Prostate gland (tissue), 2 donors: ENCODE measurements around the gene UCN. TPM values are rescaled to one million over a fixed set of nuclear protein-coding genes. Genes with fewer than 3 reads are reported as not detected.

Source experiments
- DNase-seq: peaks from one replicate; pipeline ENCODE4 v3.0.0-alpha.2; 2019; ENCODE audit warnings: low spot score
- H3K27ac ChIP-seq, 2 donors: fragments of 200-600 bp; sonication (generic); 2 replicates each; pipeline ENCODE4 v1.5.1; 2017 to 2019
- H3K27me3 ChIP-seq: fragments of 200-600 bp; sonication (generic); replicated peaks from 2 replicates; pipeline ENCODE4 v1.5.1; 2019; ENCODE audit not compliant: insufficient read depth
- H3K36me3 ChIP-seq, 2 donors: fragments of 200-600 bp; sonication (generic); 1 replicate in 1 of 2; 2 replicates in 1 of 2; pipeline versions ENCODE4 v1.5.1 to v1.8.1; 2017 to 2019
- H3K4me1 ChIP-seq: fragments of 200-600 bp; sonication (generic); replicated peaks from 2 replicates; pipeline ENCODE4 v1.5.1; 2019
- H3K4me3 ChIP-seq, 2 donors: fragments of 200-600 bp; sonication (generic); 2 replicates each; pipeline ENCODE4 v1.5.1; 2017 to 2019
- H3K9me3 ChIP-seq: fragments of 200-600 bp; sonication (generic); 2 replicates; pipeline ENCODE4 v1.5.1; 2017
- POLR2A ChIP-seq: fragments of 450-650 bp; IDR thresholded peaks from one replicate; pipeline ENCODE4 v1.6.1; 2016; ENCODE audit warnings: antibody characterized with exemption, mild to moderate bottlenecking
- POLR2AphosphoS5 ChIP-seq: sonication (generic); formaldehyde crosslinking; IDR thresholded peaks from one replicate; pipeline ENCODE4 v1.6.1; 2017; ENCODE audit warnings: antibody characterized with exemption
- WGBS: methylation state at CpG from one replicate; pipeline ENCODE4 v1.1.5; 2018; 5-methylcytosine and 5-hydroxymethylcytosine counted together
- intact Hi-C: fragments of 100-400 bp; cut with DNase I; formaldehyde crosslinking; loops from one replicate; pipeline ENCODE4 v1.14.2; 2022
- total RNA-seq, 2 donors: library from RNA; depleted of rRNA; stranded (reverse); fragments of >200 nt; gene quantifications; one replicate each; pipeline ENCODE4 v1.1.0, GENCODE V29; 2016
- TF ChIP-seq, protein P1 (sequence below), 4 experiments: fragments of 200-600 bp in 2 of 4; fragments of 450-650 bp in 2 of 4; sonication (generic) in 2 of 4; IDR thresholded peaks; 1 replicate in 3 of 4; 2 replicates in 1 of 4; pipeline ENCODE4 v1.5.1; 2016 to 2019; ENCODE audit warnings: antibody characterized with exemption in 4 of 4, mild to moderate bottlenecking in 2 of 4, moderate library complexity in 2 of 4

UCN gene
- total RNA-seq, 2 donors from 2014 or later, result 4.2 to 11.2 TPM

DNA sequence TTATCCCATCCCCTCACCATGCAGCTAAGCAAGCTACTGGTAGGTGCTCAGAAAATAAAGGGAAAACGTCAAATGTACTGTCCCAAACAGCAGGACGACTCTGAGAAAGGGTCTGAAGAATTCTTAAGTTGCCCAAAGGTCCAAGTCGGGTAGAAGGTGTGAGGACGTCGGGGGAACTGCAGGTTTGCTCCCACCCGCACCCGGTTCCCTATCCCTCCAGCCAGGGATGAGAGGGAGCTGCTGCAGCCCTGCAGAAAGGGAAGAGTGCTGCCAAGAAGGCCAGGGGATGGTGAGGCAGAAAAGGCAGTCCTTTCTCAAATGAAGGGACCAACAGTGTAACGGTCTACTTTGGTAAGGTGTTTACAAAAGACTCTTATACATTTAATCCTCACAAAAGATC, 6.9 kb upstream of the UCN start:
- no peak overlapping the region for H3K4me3 ChIP-seq
- intact Hi-C loops, result no loop called here
- H3K9me3 ChIP-seq, result no peaks in the 10 kb centered on the region
- no peaks in the 10 kb centered on the region for H3K4me1 ChIP-seq
- H3K27ac ChIP-seq, result no peak overlapping the region
- peaks cover 0 to 6% of the 10 kb centered on the region in 2 donors for H3K36me3 ChIP-seq
- no peaks in the 10 kb centered on the region for H3K27me3 ChIP-seq
- TF ChIP-seq POLR2AphosphoS5, result no peak
- no peak for TF ChIP-seq POLR2A
- TF ChIP-seq, protein P1, sequence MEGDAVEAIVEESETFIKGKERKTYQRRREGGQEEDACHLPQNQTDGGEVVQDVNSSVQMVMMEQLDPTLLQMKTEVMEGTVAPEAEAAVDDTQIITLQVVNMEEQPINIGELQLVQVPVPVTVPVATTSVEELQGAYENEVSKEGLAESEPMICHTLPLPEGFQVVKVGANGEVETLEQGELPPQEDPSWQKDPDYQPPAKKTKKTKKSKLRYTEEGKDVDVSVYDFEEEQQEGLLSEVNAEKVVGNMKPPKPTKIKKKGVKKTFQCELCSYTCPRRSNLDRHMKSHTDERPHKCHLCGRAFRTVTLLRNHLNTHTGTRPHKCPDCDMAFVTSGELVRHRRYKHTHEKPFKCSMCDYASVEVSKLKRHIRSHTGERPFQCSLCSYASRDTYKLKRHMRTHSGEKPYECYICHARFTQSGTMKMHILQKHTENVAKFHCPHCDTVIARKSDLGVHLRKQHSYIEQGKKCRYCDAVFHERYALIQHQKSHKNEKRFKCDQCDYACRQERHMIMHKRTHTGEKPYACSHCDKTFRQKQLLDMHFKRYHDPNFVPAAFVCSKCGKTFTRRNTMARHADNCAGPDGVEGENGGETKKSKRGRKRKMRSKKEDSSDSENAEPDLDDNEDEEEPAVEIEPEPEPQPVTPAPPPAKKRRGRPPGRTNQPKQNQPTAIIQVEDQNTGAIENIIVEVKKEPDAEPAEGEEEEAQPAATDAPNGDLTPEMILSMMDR (IDR thresholded peaks at IDR 0.05), result no peak
- no peak for DNase-seq
- 77% methylated on average over 8 of the region's 8 CpGs for WGBS

GRCh38 chr2:27314709-27315108, 6.5 kb upstream of the UCN start:
- H3K27me3 ChIP-seq, result no peaks in the 10 kb centered on the region
- no peak for DNase-seq
- peaks cover 0 to 6% of the 10 kb centered on the region in 2 donors for H3K36me3 ChIP-seq
- 88% methylated on average over 9 of the region's 9 CpGs for WGBS
- no peaks in the 10 kb centered on the region for H3K9me3 ChIP-seq
- intact Hi-C loops, result no loop called here
- H3K4me3 ChIP-seq, result no peak overlapping the region
- no peak overlapping the region for H3K27ac ChIP-seq
- TF ChIP-seq POLR2AphosphoS5, result no peak
- no peak for TF ChIP-seq POLR2A
- TF ChIP-seq, protein P1 (IDR thresholded peaks at IDR 0.05), result no peak
- H3K4me1 ChIP-seq, result no peaks in the 10 kb centered on the region

- intact Hi-C loops, result no loop called here
- H3K27ac ChIP-seq, result no peak overlapping the region
- no peaks in the 10 kb centered on the region for H3K4me1 ChIP-seq
- TF ChIP-seq POLR2AphosphoS5, result no peak
- no peak for TF ChIP-seq POLR2A
- TF ChIP-seq, protein P1 (IDR thresholded peaks at IDR 0.05), result no peak
- 92% methylated on average over 8 of the region's 8 CpGs for WGBS
- DNase-seq, result no peak
- H3K36me3 ChIP-seq, result peaks cover 0 to 6% of the 10 kb centered on the region in 2 donors
- no peaks in the 10 kb centered on the region for H3K27me3 ChIP-seq
- no peak overlapping the region for H3K4me3 ChIP-seq
- H3K9me3 ChIP-seq, result no peaks in the 10 kb centered on the region
These were observed 5.8 kb upstream of the UCN start for GRCh38 chr2:27313882-27314645.

DNA sequence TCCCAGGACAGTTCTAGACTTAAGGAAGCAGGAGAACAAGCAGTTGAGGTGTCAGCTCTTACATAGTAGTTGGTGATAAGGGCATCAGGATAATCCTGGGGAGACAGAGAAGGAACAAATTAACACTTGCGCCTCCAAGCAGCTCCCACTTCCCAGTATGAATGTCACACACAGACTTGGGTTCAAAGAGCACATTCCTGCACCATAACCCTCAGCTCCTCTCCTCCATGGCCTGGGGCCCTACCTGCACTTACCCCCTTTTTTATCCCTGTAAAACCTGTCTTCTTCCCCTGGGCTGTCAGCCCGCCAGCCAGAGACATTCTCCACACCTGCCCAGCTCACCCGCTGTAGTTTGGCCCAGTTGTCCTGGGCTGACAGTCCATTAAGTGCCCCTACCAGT, 3.9 kb upstream of the UCN start:
- TF ChIP-seq, protein P1 (IDR thresholded peaks at IDR 0.05), result no peak
- TF ChIP-seq POLR2AphosphoS5 (no peak), POLR2A (no peak)
- Histone ChIP-seq H3K4me1 (peaks cover 7% of the 10 kb centered on the region), H3K36me3 (peaks cover 0 to 6% of the 10 kb centered on the region in 2 donors), H3K4me3 (no peak overlapping the region), H3K27ac (no peak overlapping the region), H3K9me3 (no peaks in the 10 kb centered on the region), H3K27me3 (no peaks in the 10 kb centered on the region)
- intact Hi-C loops, result no loop called here
- no peak for DNase-seq
- 98% methylated on average over 3 of the region's 3 CpGs for WGBS

DNA sequence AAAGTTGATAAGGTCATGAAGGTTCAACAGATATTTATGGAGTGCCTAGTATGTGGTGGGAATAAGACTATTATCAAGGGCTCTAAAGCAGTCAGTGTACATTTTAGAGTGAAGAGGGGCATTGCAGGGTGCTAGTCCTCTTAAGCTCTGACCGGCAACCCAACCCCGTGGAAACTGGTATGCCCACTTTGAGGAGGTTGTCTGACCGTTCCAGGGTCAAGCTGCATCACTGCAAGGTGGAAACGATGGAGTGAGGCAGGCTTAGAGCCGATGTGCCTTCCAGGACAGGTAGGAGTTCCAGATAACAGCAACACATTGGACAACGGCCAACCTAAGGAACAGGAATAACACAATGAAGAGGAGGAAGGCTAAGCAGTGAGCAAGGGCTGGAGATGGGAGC, 1.4 kb upstream of the UCN start:
- WGBS, result 87% methylated on average over 6 of the region's 6 CpGs
- H3K4me1 ChIP-seq, result peaks cover 10% of the 10 kb centered on the region
- no peak overlapping the region for H3K27ac ChIP-seq
- no peak for DNase-seq
- H3K9me3 ChIP-seq, result no peaks in the 10 kb centered on the region
- intact Hi-C loops, result no loop called here
- TF ChIP-seq POLR2AphosphoS5, result no peak
- no peak for TF ChIP-seq POLR2A
- H3K36me3 ChIP-seq, result peaks cover 0 to 6% of the 10 kb centered on the region in 2 donors
- no peak overlapping the region for H3K4me3 ChIP-seq
- H3K27me3 ChIP-seq, result peaks cover 3% of the 10 kb centered on the region
